HepG2 (cell line): ENCODE measurements around the gene ID3. TPM values are rescaled to one million over a fixed set of nuclear protein-coding genes. Genes with fewer than 3 reads are reported as not detected.

ENCODE experiments used
- ATAC-seq: fragments of 200-7000 bp; cut with Tn5 transposase; 3 replicates; pipeline ENCODE4 v1.9.1; 2020; ENCODE audit warnings: mild to moderate bottlenecking, moderate library complexity
- BruUV-seq: library from RNA; stranded (reverse); fragments of 400-500 nt; replicated peaks from 2 replicates; lab custom pipeline; 2021; lab: Mats Ljungman, UMichigan
- CTCF ChIA-PET: fragments of 300-600 bp; formaldehyde crosslinking; extraction: SDS; loops from one replicate; lab custom pipeline; 2021; ENCODE audit warnings: low total read pairs, inconsistent platforms, low intra/inter-chr PET ratio; lab: Yijun Ruan, JAX
- POLR2A ChIA-PET: fragments of 350-600 bp; sonication (Branson Sonifier 250); formaldehyde crosslinking; loops from one replicate; lab custom pipeline; 2020; ENCODE audit warnings: antibody characterized with exemption, inconsistent platforms; lab: Yijun Ruan, JAX
- DNase-seq: peaks from one replicate; pipeline ENCODE4 v3.0.0-alpha.2; 2015; ENCODE audit warnings: low spot score
- FAIRE-seq: peaks from 3 replicates; lab custom pipeline; 2011; peaks lifted over from hg19 to GRCh38; lab: Jason Lieb, UNC
- H2AFZ ChIP-seq: one replicate; pipeline ENCODE4 v1.6.1; 2011; ENCODE audit warnings: low read length, inconsistent platforms
- H3K27ac ChIP-seq: fragments of 300-600 bp; 3 replicates; pipeline ENCODE4 v1.8.0; 2011; ENCODE audit warnings: mixed run types, mild to moderate bottlenecking, mixed read lengths, low read length, inconsistent platforms; ENCODE audit not compliant: insufficient read depth; ENCODE audit errors: extremely low read length
- H3K27me3 ChIP-seq, 2 experiments: fragments of 200-600 bp in 1 of 2; 2 replicates in 1 of 2; 3 replicates in 1 of 2; pipeline versions ENCODE4 v1.6.0 to v1.8.0; 2011; ENCODE audit warnings: low read length in 2 of 2, mild to moderate bottlenecking in 2 of 2, moderate library complexity in 2 of 2, inconsistent platforms in 1 of 2; ENCODE audit not compliant: insufficient read depth in 2 of 2, control insufficient read depth in 1 of 2
- H3K36me3 ChIP-seq, 2 experiments: fragments of 200-600 bp in 1 of 2; replicated peaks in 1 of 2; 2 replicates in 1 of 2; 3 replicates in 1 of 2; pipeline versions ENCODE4 v1.5.1 to v1.8.0; 2011; ENCODE audit warnings: low read length in 2 of 2, inconsistent platforms in 1 of 2; ENCODE audit not compliant: insufficient read depth in 2 of 2, control insufficient read depth in 1 of 2
- H3K4me1 ChIP-seq: 2 replicates; pipeline ENCODE4 v1.5.1; 2012; ENCODE audit warnings: low read length, inconsistent platforms; ENCODE audit not compliant: insufficient read depth
- H3K4me2 ChIP-seq: 2 replicates; pipeline ENCODE4 v1.6.0; 2011; ENCODE audit warnings: low read depth, low read length, inconsistent platforms
- H3K4me3 ChIP-seq, 3 experiments: fragments of 200-600 bp in 1 of 3; sonication (generic), shearing (Covaris generic) in 1 of 3; replicated peaks in 1 of 3; 2 replicates each; pipeline ENCODE4 v1.5.1; 2011 to 2016; ENCODE audit warnings: low read length in 3 of 3, inconsistent platforms in 2 of 3, low read depth in 2 of 3, mild to moderate bottlenecking in 2 of 3, control low read depth in 1 of 3, mixed read lengths in 1 of 3; ENCODE audit not compliant: insufficient read depth in 1 of 3
- H3K79me2 ChIP-seq: one replicate; pipeline ENCODE4 v1.6.1; 2011; ENCODE audit warnings: low read length, inconsistent platforms; ENCODE audit not compliant: insufficient read depth
- H3K9ac ChIP-seq: 2 replicates; pipeline ENCODE4 v1.6.0; 2011; ENCODE audit warnings: mild to moderate bottlenecking, low read depth, low read length, inconsistent platforms; ENCODE audit not compliant: insufficient read depth
- H3K9me3 ChIP-seq: 2 replicates; pipeline ENCODE4 v1.5.1; 2012; ENCODE audit warnings: mild to moderate bottlenecking, low read length
- H4K20me1 ChIP-seq: 2 replicates; pipeline ENCODE4 v1.6.0; 2011; ENCODE audit warnings: inconsistent platforms, mild to moderate bottlenecking, low read length, moderate library complexity; ENCODE audit not compliant: insufficient read depth
- AHDC1 ChIP-seq: sonication (generic); formaldehyde crosslinking; IDR thresholded peaks from 2 replicates; pipeline ENCODE4 v1.5.1; 2020; ENCODE audit warnings: mild to moderate bottlenecking, missing genetic modification reagents, borderline replicate concordance
- CSRNP2 ChIP-seq: sonication (generic); formaldehyde crosslinking; conservative IDR thresholded peaks from 2 replicates; pipeline ENCODE4 v1.8.0; 2022; ENCODE audit warnings: low read depth, missing genetic modification reagents
- DR1 ChIP-seq: sonication (generic); formaldehyde crosslinking; IDR thresholded peaks from 2 replicates; pipeline ENCODE4 v1.8.0; 2021; ENCODE audit warnings: mild to moderate bottlenecking, missing genetic modification reagents, inconsistent platforms
- DZIP1 ChIP-seq: sonication (generic); formaldehyde crosslinking; IDR thresholded peaks from 2 replicates; pipeline ENCODE4 v1.5.0; 2020; ENCODE audit warnings: mild to moderate bottlenecking, missing genetic modification reagents
- EP300 ChIP-seq, 3 experiments: sonication (generic) in 1 of 3; formaldehyde crosslinking in 1 of 3; IDR thresholded peaks; 2 replicates each; pipeline versions ENCODE4 v1.5.1 to v1.6.1; 2011 to 2020; ENCODE audit warnings: low read depth in 2 of 3, low read length in 2 of 3, borderline replicate concordance in 1 of 3, improper control_type of control experiment in 1 of 3, mild to moderate bottlenecking in 1 of 3, missing genetic modification reagents in 1 of 3, moderate library complexity in 1 of 3
- ETV6 ChIP-seq: sonication (generic); formaldehyde crosslinking; conservative IDR thresholded peaks from 2 replicates; pipeline ENCODE4 v1.4.0; 2020; ENCODE audit warnings: missing genetic modification reagents
- GTF3A ChIP-seq: sonication (generic); formaldehyde crosslinking; conservative IDR thresholded peaks from 2 replicates; pipeline ENCODE4 v1.4.0; 2020; ENCODE audit warnings: mild to moderate bottlenecking, missing genetic modification reagents
- PHF8 ChIP-seq: sonication (generic); formaldehyde crosslinking; IDR thresholded peaks from 2 replicates; pipeline ENCODE4 v1.5.0; 2020; ENCODE audit warnings: missing genetic modification reagents
- PLRG1 ChIP-seq: fragments of 450-650 bp; conservative IDR thresholded peaks from 2 replicates; pipeline ENCODE4 v1.6.1; 2016
- ZFP82 ChIP-seq: sonication (generic); formaldehyde crosslinking; IDR thresholded peaks from 2 replicates; pipeline ENCODE4 v1.5.1; 2020; ENCODE audit warnings: mild to moderate bottlenecking, missing genetic modification reagents, borderline replicate concordance
- ZNF558 ChIP-seq: sonication (generic); formaldehyde crosslinking; IDR thresholded peaks from 2 replicates; pipeline ENCODE4 v1.9.0; 2022; ENCODE audit warnings: mild to moderate bottlenecking, missing genetic modification reagents, borderline replicate concordance
- ZNF567 ChIP-seq: sonication (generic); formaldehyde crosslinking; IDR thresholded peaks from 2 replicates; pipeline ENCODE4 v1.8.1; 2023; ENCODE audit warnings: mild to moderate bottlenecking, missing genetic modification reagents, borderline replicate concordance
- WGBS: methylation state at CpG from one replicate; pipeline ENCODE4 v1.1.6; 2017; ENCODE audit warnings: low lambda C conversion rate; 5-methylcytosine and 5-hydroxymethylcytosine counted together
- in situ Hi-C: cut with HindIII; loops from 2 replicates; pipeline ENCODE4 v1.10.0; 2017; ENCODE audit warnings: low pct_unique_long_range_greater_than_20kb; ENCODE audit not compliant: extremely low pct_ligation_motif_present
- intact Hi-C: fragments of 100-400 bp; cut with micrococcal nuclease; formaldehyde crosslinking; loops from one replicate; pipeline ENCODE4 v1.10.0; 2022; ENCODE audit not compliant: unreplicated experiment
- polyA plus RNA-seq, 8 experiments: library from polyadenylated mRNA; depleted of rRNA in 3 of 8; stranded (reverse) in 7 of 8; unstranded in 1 of 8; fragments of >200 nt; fragmentation: Illumina TruSeq in 4 of 8; extraction: Trizol in 4 of 8; gene quantifications; 2 replicates each; pipeline versions ENCODE4 v1.2.1 to v1.2.3, GENCODE V29; 2011 to 2016; ENCODE audit warnings: low read depth in 4 of 8, missing spikeins in 1 of 8, mixed read lengths in 1 of 8; ENCODE audit not compliant: insufficient read depth in 1 of 8
- total RNA-seq, 5 experiments: library from RNA; depleted of rRNA; stranded (reverse); fragments of >200 nt; fragmentation: Illumina TruSeq; extraction: Trizol; gene quantifications; 2 replicates each; pipeline ENCODE4 v1.2.3, GENCODE V29; 2016; ENCODE audit warnings: low read depth in 1 of 5

The ID3 gene
- total and polyA plus RNA-seq, 2 of the 13 experiments (the other 11 are each of a cell fraction or from before 2014, with no cell fraction given), result 64.8 to 115 TPM

- FAIRE-seq (no peak), DNase-seq (no peak), ATAC-seq (no peak)
- in situ Hi-C loops, result no loop called here
- Histone ChIP-seq H3K9me3 (no peaks in the 10 kb centered on the region), H3K36me3 (no peaks in the 10 kb centered on the region), H4K20me1 (no peaks in the 10 kb centered on the region), H3K4me2 (no peak overlapping the region), H2AFZ (no peak overlapping the region), H3K9ac (no peak overlapping the region), H3K27ac (no peak overlapping the region), H3K4me1 (peaks cover 91% of the 10 kb centered on the region), H3K4me3 (no peak overlapping the region), H3K79me2 (no peaks in the 10 kb centered on the region), H3K27me3 (0 out of 5 replicates have a peak, but pooled peaks cover 0 to 2% of the 10 kb centered on the region in 2 experiments)
- BruUV-seq, result no TSS peak
- POLR2A ChIA-PET, result interaction anchor here (1.1 to 1.4 kb wide), 2 partner anchors 22 to 26 kb away, joined by 3 to 6 read pairs; no protein-coding TSS in a partner anchor
- CTCF ChIA-PET, result no interaction called here
- WGBS, result 56% methylated on average over 1 of the region's 4 CpGs
- intact Hi-C loops, result loop anchor here (5.0 kb wide), 1 partner anchor 33 kb away; the partner anchor contains the start of gene ID3
- TF ChIP-seq DZIP1, result no peak
- TF ChIP-seq AHDC1 (CRISPR knock-in tag), result no peak
- no peak for TF ChIP-seq ETV6 (CRISPR knock-in tag)
- TF ChIP-seq CSRNP2 (CRISPR knock-in tag), result no peak
- TF ChIP-seq ZNF567 (CRISPR knock-in tag), result no peak
- TF ChIP-seq ZNF558 (CRISPR knock-in tag), result no peak
- TF ChIP-seq ZFP82 (CRISPR knock-in tag), result no peak
- no peak for TF ChIP-seq PLRG1
- no peak for TF ChIP-seq PHF8
- no peak for TF ChIP-seq GTF3A (CRISPR knock-in tag)
- TF ChIP-seq DR1, result no peak
- no peak for TF ChIP-seq EP300 (IDR thresholded peaks at IDR 0.05; ENCODE audit: low read depth in 2 of 2, low read length in 2 of 2)
- no peak for TF ChIP-seq EP300 (CRISPR knock-in tag; IDR thresholded peaks at IDR 0.05; ENCODE audit: borderline replicate concordance)
These were observed 30.9 kb upstream of the ID3 start for GRCh38 chr1:23590058-23590783.
